ENCODE measurements around the gene MTMR6.

Gene MTMR6

GRCh38 chr13:25276748-25277147, 10.5 kb downstream of the MTMR6 start:
- DNase-seq (ENCODE audit: low read depth in 2 of 2), result no peak

GRCh38 chr13:25268561-25268960, 18.7 kb downstream of the MTMR6 start:
- DNase-seq (ENCODE audit: low read depth in 2 of 2), result no peak

- DNase-seq (ENCODE audit: low read depth in 2 of 2), result no peak
These were observed 19.6 kb downstream of the MTMR6 start for GRCh38 chr13:25267715-25268114.

GRCh38 chr13:25266706-25267105, 20.6 kb downstream of the MTMR6 start:
- DNase-seq (ENCODE audit: low read depth in 2 of 2), result no peak

- no peak for DNase-seq (ENCODE audit: low read depth in 2 of 2)
These were observed 25.0 kb downstream of the MTMR6 start for GRCh38 chr13:25262261-25262660.

- no peak for DNase-seq (ENCODE audit: low read depth in 2 of 2)
These were observed 33.6 kb downstream of the MTMR6 start for GRCh38 chr13:25253702-25254101.

GRCh38 chr13:25252752-25253151, 34.5 kb downstream of the MTMR6 start:
- no peak for DNase-seq (ENCODE audit: low read depth in 2 of 2)

GRCh38 chr13:25252225-25252624, 35.1 kb downstream of the MTMR6 start:
- no peak for DNase-seq (ENCODE audit: low read depth in 2 of 2)

- no peak for DNase-seq (ENCODE audit: low read depth in 2 of 2)
These were observed 38.2 kb downstream of the MTMR6 start for GRCh38 chr13:25249001-25249543.

- DNase-seq (ENCODE audit: low read depth in 2 of 2), result no peak
These were observed 39.2 kb downstream of the MTMR6 start for GRCh38 chr13:25248071-25248470.

GRCh38 chr13:25247360-25247759, 39.9 kb downstream of the MTMR6 start:
- DNase-seq (ENCODE audit: low read depth in 2 of 2), result no peak

GRCh38 chr13:25244123-25244522, 43.2 kb downstream of the MTMR6 start:
- DNase-seq (ENCODE audit: low read depth in 2 of 2), result no peak

- DNase-seq (ENCODE audit: low read depth in 2 of 2), result no peak
These were observed 44.3 kb downstream of the MTMR6 start for GRCh38 chr13:25242956-25243355.

- DNase-seq (ENCODE audit: low read depth in 2 of 2), result no peak
These were observed 46.3 kb downstream of the MTMR6 start for GRCh38 chr13:25241007-25241406.

GRCh38 chr13:25237083-25237482, 50.2 kb downstream of the MTMR6 start:
- no peak for DNase-seq (ENCODE audit: low read depth in 2 of 2)

- DNase-seq (ENCODE audit: low read depth in 2 of 2), result no peak
These were observed 53.4 kb downstream of the MTMR6 start for GRCh38 chr13:25233861-25234260.

GRCh38 chr13:25232937-25233515, 54.3 kb downstream of the MTMR6 start:
- DNase-seq (ENCODE audit: low read depth in 2 of 2), result no peak

GRCh38 chr13:25231517-25231916, 55.8 kb downstream of the MTMR6 start:
- no peak for DNase-seq (ENCODE audit: low read depth in 2 of 2)

- no peak for DNase-seq (ENCODE audit: low read depth in 2 of 2)
These were observed 59.6 kb downstream of the MTMR6 start for GRCh38 chr13:25227690-25228089.

- no peak for DNase-seq (ENCODE audit: low read depth in 2 of 2)
These were observed 61.3 kb downstream of the MTMR6 start for GRCh38 chr13:25225970-25226369.

- no peak for DNase-seq (ENCODE audit: low read depth in 2 of 2)
These were observed 63.1 kb downstream of the MTMR6 start for GRCh38 chr13:25224151-25224550.

GRCh38 chr13:25222740-25223139, 64.5 kb downstream of the MTMR6 start:
- DNase-seq (ENCODE audit: low read depth in 2 of 2), result no peak

GRCh38 chr13:25218019-25218418, 69.3 kb downstream of the MTMR6 start:
- DNase-seq (ENCODE audit: low read depth in 2 of 2), result no peak

Data from stimulated activated CD4-positive, alpha-beta T cell treated with anti-CD3 and anti-CD28 coated beads, Interleukin-1b, Interleukin-23, amount 100 ng/mL, for 1 hour (primary cell).